ENCODE results near the gene PERM1.
"Not testable (repeated sequence)": the region's sequence is repeated elsewhere in the genome, so short reads cannot be mapped to it uniquely, and the experiment has no call there.

PERM1 gene

GRCh38 chr1:981955-982558 is at the start of gene PERM1:
TSS of gene PERM1 (minus strand) at chr1:982093. CDS start at chr1:981029, 1,064 bp downstream.
- no peak for DNase-seq (ENCODE audit: low read depth)

GRCh38 chr1:1030867-1031658 is 49.2 kb upstream of the PERM1 start:
- not testable (repeated sequence) for DNase-seq (ENCODE audit: low read depth)

- no peak for DNase-seq (ENCODE audit: low read depth)
Observed at GRCh38 chr1:1027791-1028190, 45.9 kb upstream of the PERM1 start.

GRCh38 chr1:1026599-1027413 is 44.9 kb upstream of the PERM1 start:
- DNase-seq (ENCODE audit: low read depth), result no peak

- no peak for DNase-seq (ENCODE audit: low read depth)
Observed at GRCh38 chr1:1025730-1026129, 43.8 kb upstream of the PERM1 start.

GRCh38 chr1:1024771-1025699 is 43.1 kb upstream of the PERM1 start:
- DNase-seq (ENCODE audit: low read depth), result peak; percentile 33

GRCh38 chr1:1024149-1024770 is 42.4 kb upstream of the PERM1 start:
- no peak for DNase-seq (ENCODE audit: low read depth)

GRCh38 chr1:1023700-1024099 is 41.8 kb upstream of the PERM1 start:
- DNase-seq (ENCODE audit: low read depth), result no peak

GRCh38 chr1:1022302-1023009 is 40.6 kb upstream of the PERM1 start:
- no peak for DNase-seq (ENCODE audit: low read depth)

- peak; percentile 82 for DNase-seq (ENCODE audit: low read depth)
Observed at GRCh38 chr1:1021920-1022259, 40.0 kb upstream of the PERM1 start.

GRCh38 chr1:1021010-1021919 is 39.4 kb upstream of the PERM1 start:
- peak; percentile 75 for DNase-seq (ENCODE audit: low read depth)

GRCh38 chr1:1020415-1021009 is 38.6 kb upstream of the PERM1 start:
- DNase-seq (ENCODE audit: low read depth), result peak; percentile 28

- DNase-seq (ENCODE audit: low read depth), result peak; percentile 25
Observed at GRCh38 chr1:1020000-1020404, 38.1 kb upstream of the PERM1 start, which contains the start of gene AGRN. TSS of gene AGRN (plus strand) at chr1:1020120. CDS start at chr1:1020173, 53 bp downstream.

- peak; percentile 79 for DNase-seq (ENCODE audit: low read depth)
Observed at GRCh38 chr1:1019122-1019999, 37.5 kb upstream of the PERM1 start.

GRCh38 chr1:1018321-1018685 is 36.4 kb upstream of the PERM1 start:
- DNase-seq (ENCODE audit: low read depth), result not testable (repeated sequence)

GRCh38 chr1:1017397-1018320 is 35.8 kb upstream of the PERM1 start:
- DNase-seq (ENCODE audit: low read depth), result not testable (repeated sequence)
